ENCODE measurements around the gene DENND5B. TPM values are rescaled to one million over a fixed set of nuclear protein-coding genes. Genes with fewer than 3 reads are reported as not detected.

The DENND5B gene
- polyA plus RNA-seq, 4 donors = 4.1 to 36.9 (median 8.2) TPM

DNA sequence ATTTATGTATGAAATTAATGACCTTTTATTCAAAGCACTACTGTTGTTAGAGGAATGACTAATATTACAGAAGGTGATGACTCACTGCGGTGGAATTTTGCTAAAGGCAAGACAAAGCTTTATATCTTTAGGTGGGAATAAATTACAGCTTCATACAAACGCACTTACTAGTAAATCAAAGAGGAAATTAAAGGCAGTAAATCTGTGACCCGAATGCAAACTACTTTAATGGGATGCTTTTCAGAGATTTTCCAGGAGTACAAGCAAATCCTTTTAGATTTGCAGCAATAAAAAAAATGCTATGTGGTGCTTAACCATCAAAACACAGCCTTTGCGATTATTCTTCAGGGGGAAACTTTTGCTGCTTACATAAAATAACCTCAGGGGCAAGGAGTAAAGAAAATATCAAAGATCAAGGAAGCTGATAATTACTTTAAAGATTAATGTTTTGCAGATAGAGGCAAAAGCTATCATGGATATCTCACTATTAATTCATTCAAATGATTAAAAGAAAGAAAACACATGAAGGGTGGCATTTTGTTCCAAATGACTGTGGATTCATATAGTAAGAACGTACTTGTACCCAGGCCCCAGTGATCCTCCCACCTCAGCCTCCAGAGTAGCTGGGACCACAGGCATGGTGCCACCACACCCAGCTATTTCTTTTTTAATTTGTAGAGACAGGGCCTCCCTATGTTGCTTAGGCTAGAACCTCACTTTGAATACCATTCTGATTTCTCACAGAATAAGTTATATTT is 98.9 kb downstream of the DENND5B start:
- H3K9me3 ChIP-seq (ENCODE audit: control insufficient read depth in 2 of 2, insufficient read depth in 1 of 2, low read depth in 1 of 2, low read length in 1 of 2) = no peaks in the 10 kb centered on the region
- H3K27ac ChIP-seq (ENCODE audit: low read depth in 1 of 3, low read length in 2 of 3) = no peak overlapping the region
- no peaks in the 10 kb centered on the region for H3K27me3 ChIP-seq (ENCODE audit: control insufficient read depth in 3 of 3, insufficient read depth in 3 of 3, low read length in 3 of 3)
- 24 to 53% (median 38%) methylated on average over 5 of the region's 5 CpGs for WGBS, 3 donors
- peak in 1 of 2 donors; percentile 66 for DNase-seq
- no peak overlapping the region for H3K4me3 ChIP-seq (ENCODE audit: low read depth in 1 of 3, low read length in 3 of 3)
- FAIRE-seq = peak; percentile 19
- H3K36me3 ChIP-seq (ENCODE audit: control insufficient read depth in 3 of 3, insufficient read depth in 2 of 3, low read depth in 1 of 3, low read length in 3 of 3) = peaks cover 0 to 21% (median 7%) of the 10 kb centered on the region in 3 donors
- no peaks in the 10 kb centered on the region for H3K4me1 ChIP-seq (ENCODE audit: control insufficient read depth in 3 of 3, insufficient read depth in 2 of 3, low read depth in 1 of 3, low read length in 2 of 3)

DNA sequence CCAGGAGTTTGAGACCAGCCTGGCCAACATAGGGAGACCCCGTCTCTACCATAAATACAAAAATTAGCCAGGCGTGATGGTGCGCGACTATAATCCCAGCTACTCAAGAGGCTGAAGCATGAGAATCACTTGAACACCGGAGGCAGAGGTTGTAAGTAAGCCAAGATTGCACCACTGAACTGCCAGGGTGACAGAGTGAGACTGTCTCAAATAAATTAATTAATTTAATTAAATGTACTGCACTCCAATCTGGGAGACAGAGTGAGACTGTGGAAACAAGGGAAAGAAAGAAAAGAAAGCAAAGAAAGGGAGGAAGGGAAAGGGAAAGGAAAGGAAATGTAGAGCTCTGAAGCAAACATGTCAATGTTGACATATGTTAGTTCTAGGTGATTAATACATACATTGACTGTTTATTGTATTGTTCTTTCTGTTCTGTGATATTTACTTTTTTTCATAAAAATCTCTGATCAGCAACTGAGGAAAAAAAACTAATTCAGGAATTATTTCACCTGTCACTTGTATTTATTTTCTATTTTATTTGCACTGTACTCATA is 99.6 kb downstream of the DENND5B start:
- Histone ChIP-seq H3K4me1 (ENCODE audit: control insufficient read depth in 3 of 3, insufficient read depth in 2 of 3, low read depth in 1 of 3, low read length in 2 of 3) (no peaks in the 10 kb centered on the region), H3K9me3 (ENCODE audit: control insufficient read depth in 2 of 2, insufficient read depth in 1 of 2, low read depth in 1 of 2, low read length in 1 of 2) (no peaks in the 10 kb centered on the region), H3K4me3 (ENCODE audit: low read depth in 1 of 3, low read length in 3 of 3) (no peak overlapping the region), H3K27me3 (ENCODE audit: control insufficient read depth in 3 of 3, insufficient read depth in 3 of 3, low read length in 3 of 3) (no peaks in the 10 kb centered on the region), H3K36me3 (ENCODE audit: control insufficient read depth in 3 of 3, insufficient read depth in 2 of 3, low read depth in 1 of 3, low read length in 3 of 3) (peaks cover 0 to 21% (median 7%) of the 10 kb centered on the region in 3 donors), H3K27ac (ENCODE audit: low read depth in 1 of 3, low read length in 2 of 3) (no peak overlapping the region)
- DNase-seq (no peak), FAIRE-seq (no peak)
- WGBS, 3 donors = 95 to 96% (median 95%) methylated on average over 5 of the region's 5 CpGs

DNA sequence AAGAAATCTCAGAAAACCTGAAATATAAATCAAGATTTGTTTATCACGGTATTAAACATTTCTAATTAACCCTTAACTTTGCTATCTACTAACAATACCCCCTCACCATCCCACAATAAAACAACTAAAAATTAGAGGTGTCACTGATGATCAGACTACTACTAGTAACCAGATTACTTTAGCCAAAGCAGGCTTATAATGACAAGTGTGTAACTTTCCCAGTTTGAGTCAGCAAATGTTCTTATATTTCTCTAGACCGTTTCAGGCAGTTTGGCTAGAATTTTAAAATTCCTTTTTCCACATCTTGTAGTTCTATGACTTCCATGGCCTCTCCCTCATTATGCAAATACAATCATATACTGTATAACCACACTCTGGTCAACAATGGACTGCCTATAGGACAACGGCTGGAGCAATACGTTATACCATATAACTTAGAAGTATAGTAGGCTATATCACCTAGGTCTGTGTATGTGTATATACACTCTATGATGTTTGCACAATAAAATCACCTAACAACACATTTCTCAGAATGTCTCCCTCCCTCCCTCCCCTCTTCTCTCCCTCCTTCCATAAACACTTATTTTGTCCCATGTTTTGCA is 102.1 kb downstream of the DENND5B start:
- WGBS, 3 donors = 76 to 87% (median 78%) methylated on average over 4 of the region's 4 CpGs
- FAIRE-seq (no peak), DNase-seq (no peak)
- no peaks in the 10 kb centered on the region for H3K27me3 ChIP-seq (ENCODE audit: control insufficient read depth in 3 of 3, insufficient read depth in 3 of 3, low read length in 3 of 3)
- H3K4me1 ChIP-seq (ENCODE audit: control insufficient read depth in 3 of 3, insufficient read depth in 2 of 3, low read depth in 1 of 3, low read length in 2 of 3) = no peaks in the 10 kb centered on the region
- H3K36me3 ChIP-seq (ENCODE audit: control insufficient read depth in 3 of 3, insufficient read depth in 2 of 3, low read depth in 1 of 3, low read length in 3 of 3) = peaks cover 0 to 27% (median 7%) of the 10 kb centered on the region in 3 donors
- no peak overlapping the region for H3K27ac ChIP-seq (ENCODE audit: low read depth in 1 of 3, low read length in 2 of 3)
- no peaks in the 10 kb centered on the region for H3K9me3 ChIP-seq (ENCODE audit: control insufficient read depth in 2 of 2, insufficient read depth in 1 of 2, low read depth in 1 of 2, low read length in 1 of 2)
- no peak overlapping the region for H3K4me3 ChIP-seq (ENCODE audit: low read depth in 1 of 3, low read length in 3 of 3)

DNA sequence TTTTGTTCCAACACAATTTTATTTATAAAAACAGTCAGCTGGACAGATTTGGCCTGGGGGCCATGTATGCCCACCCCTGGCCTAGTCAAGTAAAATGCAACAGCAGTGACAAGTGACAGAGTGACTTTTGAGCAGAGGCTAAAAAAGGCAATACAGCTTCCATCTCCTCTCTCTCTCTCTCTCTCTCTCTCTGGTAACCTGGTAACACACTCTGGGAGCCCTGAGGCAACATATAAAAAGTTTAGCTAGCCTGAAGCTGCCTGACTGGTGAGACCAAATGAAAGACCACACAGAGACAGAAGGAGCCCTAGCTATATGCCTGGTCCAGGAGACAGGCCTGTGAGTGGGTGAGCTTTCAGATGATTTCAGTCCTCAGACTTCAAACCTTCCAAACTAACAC is 105.4 kb downstream of the DENND5B start:
- no peak for FAIRE-seq
- H3K27me3 ChIP-seq (ENCODE audit: control insufficient read depth in 3 of 3, insufficient read depth in 3 of 3, low read length in 3 of 3) = no peaks in the 10 kb centered on the region
- no peaks in the 10 kb centered on the region for H3K9me3 ChIP-seq (ENCODE audit: control insufficient read depth in 2 of 2, insufficient read depth in 1 of 2, low read depth in 1 of 2, low read length in 1 of 2)
- no peak overlapping the region for H3K27ac ChIP-seq (ENCODE audit: low read depth in 1 of 3, low read length in 2 of 3)
- no peaks in the 10 kb centered on the region for H3K4me1 ChIP-seq (ENCODE audit: control insufficient read depth in 3 of 3, insufficient read depth in 2 of 3, low read depth in 1 of 3, low read length in 2 of 3)
- no peak overlapping the region for H3K4me3 ChIP-seq (ENCODE audit: low read depth in 1 of 3, low read length in 3 of 3)
- H3K36me3 ChIP-seq (ENCODE audit: control insufficient read depth in 3 of 3, insufficient read depth in 2 of 3, low read depth in 1 of 3, low read length in 3 of 3) = peaks cover 0 to 22% (median 7%) of the 10 kb centered on the region in 3 donors
- no peak for DNase-seq

DNA sequence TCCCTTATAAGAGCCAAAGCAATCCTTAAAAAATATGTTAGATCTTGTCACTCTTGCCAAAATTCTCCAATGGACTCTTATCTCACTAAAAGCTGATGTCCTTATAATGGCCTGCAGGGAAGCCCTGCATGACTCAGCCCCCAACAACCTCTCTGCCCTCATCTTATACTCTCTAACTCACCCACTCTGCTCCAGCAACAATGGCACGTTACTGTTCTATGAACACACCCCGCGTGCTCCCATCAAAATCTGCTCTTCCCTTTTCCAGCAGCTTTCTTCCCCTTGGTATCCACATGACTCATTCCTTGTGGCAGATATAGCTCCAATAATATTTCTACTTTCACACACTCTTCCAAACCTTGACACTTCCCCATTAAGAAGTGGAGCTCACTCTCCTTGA is 108.1 kb downstream of the DENND5B start:
- Histone ChIP-seq H3K4me1 (ENCODE audit: control insufficient read depth in 3 of 3, insufficient read depth in 2 of 3, low read depth in 1 of 3, low read length in 2 of 3) (no peaks in the 10 kb centered on the region), H3K36me3 (ENCODE audit: control insufficient read depth in 3 of 3, insufficient read depth in 2 of 3, low read depth in 1 of 3, low read length in 3 of 3) (peaks cover 0 to 24% (median 2%) of the 10 kb centered on the region in 3 donors), H3K27ac (ENCODE audit: low read depth in 1 of 3, low read length in 2 of 3) (no peak overlapping the region), H3K4me3 (ENCODE audit: low read depth in 1 of 3, low read length in 3 of 3) (no peak overlapping the region), H3K9me3 (ENCODE audit: control insufficient read depth in 2 of 2, insufficient read depth in 1 of 2, low read depth in 1 of 2, low read length in 1 of 2) (no peaks in the 10 kb centered on the region), H3K27me3 (ENCODE audit: control insufficient read depth in 3 of 3, insufficient read depth in 3 of 3, low read length in 3 of 3) (no peaks in the 10 kb centered on the region)
- WGBS, 3 donors = 93 to 96% (median 94%) methylated on average over 3 of the region's 3 CpGs
- FAIRE-seq = no peak
- DNase-seq = no peak

DNA sequence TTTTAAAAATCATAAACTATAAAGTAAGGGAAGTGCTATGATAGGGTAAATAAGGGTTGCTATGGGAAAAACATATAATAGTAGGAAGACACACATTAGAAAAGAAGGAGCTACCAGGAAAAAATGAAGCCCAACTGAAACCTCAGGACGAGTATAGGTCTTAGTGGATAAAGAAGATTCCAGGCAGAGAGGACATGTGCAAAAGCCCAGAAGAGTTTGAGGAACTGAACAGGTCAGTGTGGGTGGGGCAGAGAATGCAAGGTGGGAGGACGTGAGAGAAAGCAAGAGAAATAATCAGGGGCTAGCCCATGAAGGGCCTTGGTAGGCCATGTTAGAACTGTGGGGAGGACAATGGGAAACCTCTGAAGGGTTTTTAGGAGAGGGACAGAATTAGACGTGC is 109.5 kb downstream of the DENND5B start:
- no peak overlapping the region for H3K27ac ChIP-seq (ENCODE audit: low read depth in 1 of 3, low read length in 2 of 3)
- no peak for FAIRE-seq
- WGBS, 3 donors = 46 to 55% (median 54%) methylated on average over 3 of the region's 3 CpGs
- no peak overlapping the region for H3K4me3 ChIP-seq (ENCODE audit: low read depth in 1 of 3, low read length in 3 of 3)
- H3K9me3 ChIP-seq (ENCODE audit: control insufficient read depth in 2 of 2, insufficient read depth in 1 of 2, low read depth in 1 of 2, low read length in 1 of 2) = no peaks in the 10 kb centered on the region
- no peak for DNase-seq
- no peaks in the 10 kb centered on the region for H3K27me3 ChIP-seq (ENCODE audit: control insufficient read depth in 3 of 3, insufficient read depth in 3 of 3, low read length in 3 of 3)
- peaks cover 0 to 2% (median 2%) of the 10 kb centered on the region in 3 donors for H3K4me1 ChIP-seq (ENCODE audit: control insufficient read depth in 3 of 3, insufficient read depth in 2 of 3, low read depth in 1 of 3, low read length in 2 of 3)
- H3K36me3 ChIP-seq (ENCODE audit: control insufficient read depth in 3 of 3, insufficient read depth in 2 of 3, low read depth in 1 of 3, low read length in 3 of 3) = peaks cover 0 to 21% (median 2%) of the 10 kb centered on the region in 3 donors

- Histone ChIP-seq H3K36me3 (ENCODE audit: control insufficient read depth in 3 of 3, insufficient read depth in 2 of 3, low read depth in 1 of 3, low read length in 3 of 3) (peaks cover 0 to 21% (median 2%) of the 10 kb centered on the region in 3 donors), H3K9me3 (ENCODE audit: control insufficient read depth in 2 of 2, insufficient read depth in 1 of 2, low read depth in 1 of 2, low read length in 1 of 2) (no peaks in the 10 kb centered on the region), H3K4me1 (ENCODE audit: control insufficient read depth in 3 of 3, insufficient read depth in 2 of 3, low read depth in 1 of 3, low read length in 2 of 3) (peaks cover 0 to 2% (median 2%) of the 10 kb centered on the region in 3 donors), H3K27ac (ENCODE audit: low read depth in 1 of 3, low read length in 2 of 3) (no peak overlapping the region), H3K4me3 (ENCODE audit: low read depth in 1 of 3, low read length in 3 of 3) (no peak overlapping the region), H3K27me3 (ENCODE audit: control insufficient read depth in 3 of 3, insufficient read depth in 3 of 3, low read length in 3 of 3) (no peaks in the 10 kb centered on the region)
- WGBS, 3 donors = 87 to 97% (median 88%) methylated on average over 5 of the region's 5 CpGs
- DNase-seq = no peak
- FAIRE-seq = no peak
These were observed 111.3 kb downstream of the DENND5B start for GRCh38 chr12:31479516-31480210.

GRCh38 chr12:31478898-31479297 is 112.0 kb downstream of the DENND5B start:
- DNase-seq (no peak), FAIRE-seq (no peak)
- no peak overlapping the region for H3K27ac ChIP-seq (ENCODE audit: low read depth in 1 of 3, low read length in 2 of 3)
- H3K4me3 ChIP-seq (ENCODE audit: low read depth in 1 of 3, low read length in 3 of 3) = no peak overlapping the region
- no peaks in the 10 kb centered on the region for H3K27me3 ChIP-seq (ENCODE audit: control insufficient read depth in 3 of 3, insufficient read depth in 3 of 3, low read length in 3 of 3)
- 70 to 76% (median 73%) methylated on average over 3 of the region's 3 CpGs for WGBS, 3 donors
- no peaks in the 10 kb centered on the region for H3K9me3 ChIP-seq (ENCODE audit: control insufficient read depth in 2 of 2, insufficient read depth in 1 of 2, low read depth in 1 of 2, low read length in 1 of 2)
- H3K4me1 ChIP-seq (ENCODE audit: control insufficient read depth in 3 of 3, insufficient read depth in 2 of 3, low read depth in 1 of 3, low read length in 2 of 3) = peaks cover 0 to 2% (median 2%) of the 10 kb centered on the region in 3 donors
- H3K36me3 ChIP-seq (ENCODE audit: control insufficient read depth in 3 of 3, insufficient read depth in 2 of 3, low read depth in 1 of 3, low read length in 3 of 3) = peaks cover 0 to 18% (median 2%) of the 10 kb centered on the region in 3 donors

Measured in small intestine (tissue), 7 donors.